WTC11 (cell line): ENCODE results near the gene LRRC47. TPM values are rescaled to one million over a fixed set of nuclear protein-coding genes. Genes with fewer than 3 reads are reported as not detected.

Source experiments
- ATAC-seq: fragments of 200-7000 bp; cut with Tn5 transposase; 2 replicates; pipeline ENCODE4 v1.10.0; 2021; ENCODE audit warnings: mild to moderate bottlenecking, moderate library complexity
- CTCF ChIA-PET: fragments of 300-600 bp; sonication (Branson Sonifier 250); formaldehyde crosslinking; loops from one replicate; lab custom pipeline; 2021; ENCODE audit warnings: antibody characterized with exemption; lab: Charles Lee
- POLR2A ChIA-PET: fragments of 350-600 bp; sonication (Branson Sonifier 250); formaldehyde crosslinking; loops from one replicate; lab custom pipeline; 2021; ENCODE audit warnings: antibody characterized with exemption; lab: Charles Lee
- DNase-seq: peaks from one replicate; pipeline ENCODE4 v3.0.0; 2021; ENCODE audit warnings: low spot score
- H3K27ac Mint-ChIP-seq: 2 replicates; pipeline ENCODE4 v1.8.0; 2021; ENCODE audit warnings: mixed read lengths
- H3K27me3 Mint-ChIP-seq: 2 replicates; pipeline ENCODE4 v1.8.0; 2021; ENCODE audit warnings: low read depth, mild to moderate bottlenecking, moderate library complexity, mixed read lengths
- H3K36me3 Mint-ChIP-seq: 2 replicates; pipeline ENCODE4 v1.8.0; 2021; ENCODE audit warnings: mixed read lengths
- H3K4me1 Mint-ChIP-seq: 2 replicates; pipeline ENCODE4 v1.8.0; 2022; ENCODE audit warnings: mixed read lengths
- H3K4me3 Mint-ChIP-seq: 2 replicates; pipeline ENCODE4 v1.8.0; 2021; ENCODE audit warnings: mild to moderate bottlenecking, moderate library complexity, mixed read lengths
- H3K9me3 Mint-ChIP-seq: 2 replicates; pipeline ENCODE4 v1.8.0; 2021; ENCODE audit warnings: mixed read lengths
- FOXJ3 ChIP-seq: sonication (generic); formaldehyde crosslinking; IDR thresholded peaks from 2 replicates; pipeline ENCODE4 v1.9.0; 2021; ENCODE audit warnings: missing genetic modification reagents, mild to moderate bottlenecking, borderline replicate concordance
- FOXP1 ChIP-seq: sonication (generic); formaldehyde crosslinking; IDR thresholded peaks from 2 replicates; pipeline ENCODE4 v1.8.0; 2022; ENCODE audit warnings: missing genetic modification reagents, mild to moderate bottlenecking, moderate library complexity, borderline replicate concordance
- HMGA2 ChIP-seq: fragments of 250-450 bp; sonication (Bioruptor Pico); IDR thresholded peaks from 2 replicates; pipeline ENCODE4 v1.4.0; 2021; ENCODE audit warnings: mild to moderate bottlenecking, moderate library complexity
- NR2C2 ChIP-seq: sonication (generic); formaldehyde crosslinking; IDR thresholded peaks from 2 replicates; pipeline ENCODE4 v1.8.0; 2022; ENCODE audit warnings: mild to moderate bottlenecking, missing genetic modification reagents
- SMAD3 ChIP-seq: sonication (generic); formaldehyde crosslinking; IDR thresholded peaks from 2 replicates; pipeline ENCODE4 v1.8.0; 2022; ENCODE audit warnings: missing genetic modification reagents, mild to moderate bottlenecking, borderline replicate concordance
- SP1 ChIP-seq: sonication (generic); formaldehyde crosslinking; conservative IDR thresholded peaks from 2 replicates; pipeline ENCODE4 v1.8.1; 2022; ENCODE audit warnings: missing genetic modification reagents
- TP53 ChIP-seq: sonication (generic); formaldehyde crosslinking; IDR thresholded peaks from 2 replicates; pipeline ENCODE4 v1.8.1; 2023; ENCODE audit warnings: mild to moderate bottlenecking, missing genetic modification reagents
- ZNF138 ChIP-seq: sonication (generic); formaldehyde crosslinking; conservative IDR thresholded peaks from 2 replicates; pipeline ENCODE4 v1.8.1; 2022; ENCODE audit warnings: mild to moderate bottlenecking, moderate library complexity, missing genetic modification reagents
- ZNF263 ChIP-seq: sonication (generic); formaldehyde crosslinking; IDR thresholded peaks from 2 replicates; pipeline ENCODE4 v1.8.1; 2022; ENCODE audit warnings: low read depth, mild to moderate bottlenecking, moderate library complexity, missing genetic modification reagents
- ZNF317 ChIP-seq: sonication (generic); formaldehyde crosslinking; IDR thresholded peaks from 2 replicates; pipeline ENCODE4 v1.8.1; 2023; ENCODE audit warnings: low read depth, mild to moderate bottlenecking, moderate library complexity, missing genetic modification reagents, borderline replicate concordance
- ZNF671 ChIP-seq: fragments of 250-450 bp; sonication (Bioruptor Pico); IDR thresholded peaks from 2 replicates; pipeline ENCODE4 v1.8.0; 2021; ENCODE audit warnings: mild to moderate bottlenecking
- total RNA-seq: library from RNA; stranded (reverse); gene quantifications from 3 replicates; pipeline ENCODE4 v1.2.3, GENCODE V29; 2021
- TF ChIP-seq, protein P1 (sequence below): sonication (generic); formaldehyde crosslinking; IDR thresholded peaks from 2 replicates; pipeline ENCODE4 v1.8.1; 2022; ENCODE audit warnings: mild to moderate bottlenecking, moderate library complexity, missing genetic modification reagents
- TF ChIP-seq, protein P2 (sequence below): sonication (generic); formaldehyde crosslinking; IDR thresholded peaks from 2 replicates; pipeline ENCODE4 v1.8.0; 2022; ENCODE audit warnings: mild to moderate bottlenecking, missing genetic modification reagents
- TF ChIP-seq, protein P3 (sequence below): sonication (generic); formaldehyde crosslinking; IDR thresholded peaks from 2 replicates; pipeline ENCODE4 v1.8.1; 2022; ENCODE audit warnings: missing genetic modification reagents, borderline replicate concordance
- TF ChIP-seq, protein P4 (sequence below): sonication (generic); formaldehyde crosslinking; IDR thresholded peaks from 2 replicates; pipeline ENCODE4 v1.8.0; 2023; ENCODE audit warnings: missing genetic modification reagents
- TF ChIP-seq, protein P5 (sequence below): sonication (generic); formaldehyde crosslinking; IDR thresholded peaks from 2 replicates; pipeline ENCODE4 v1.8.1; 2023; ENCODE audit warnings: mild to moderate bottlenecking, moderate library complexity, missing genetic modification reagents
- TF ChIP-seq, protein P6 (sequence below): sonication (generic); formaldehyde crosslinking; IDR thresholded peaks from 2 replicates; pipeline ENCODE4 v1.8.1; 2023; ENCODE audit warnings: mild to moderate bottlenecking, missing genetic modification reagents, moderate library complexity
- TF ChIP-seq, protein P7 (sequence below): sonication (generic); formaldehyde crosslinking; IDR thresholded peaks from 2 replicates; pipeline ENCODE4 v1.8.1; 2022; ENCODE audit warnings: low read depth, missing genetic modification reagents, borderline replicate concordance
- TF ChIP-seq, protein P8 (sequence below): fragments of 250-450 bp; sonication (Bioruptor Pico); conservative IDR thresholded peaks from 2 replicates; pipeline ENCODE4 v1.9.0; 2021; ENCODE audit warnings: mild to moderate bottlenecking

Gene LRRC47
- total RNA-seq, 1 experiment from 2014 or later: 92.4 TPM

DNA sequence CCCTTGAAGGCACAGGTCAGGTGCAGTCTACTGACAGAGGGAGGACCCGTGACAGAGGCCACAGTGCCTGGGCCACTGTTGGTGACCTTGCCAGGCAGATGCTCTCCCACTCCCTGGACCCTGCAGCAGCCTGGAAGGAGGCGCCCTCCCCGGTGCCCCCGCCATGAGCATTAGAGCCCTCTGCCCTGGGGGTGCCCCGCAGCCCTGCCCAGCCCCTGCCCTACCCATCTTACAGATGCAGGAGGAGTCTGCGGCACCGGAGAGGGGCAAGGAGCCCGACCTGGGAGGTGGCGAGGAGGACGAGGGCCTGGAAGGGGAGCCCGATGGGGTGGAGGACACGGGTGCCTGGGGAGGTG lies 33.4 kb downstream of the LRRC47 start:
- Mint-ChIP-seq H3K4me1 (0 out of 2 replicates have a peak, but pooled peaks cover 8% of the 10 kb centered on the region), H3K27ac (no peak overlapping the region), H3K36me3 (peaks cover 5% of the 10 kb centered on the region; the same call in 1 of the 2 replicates), H3K4me3 (no peak overlapping the region), H3K9me3 (peaks cover 28% of the 10 kb centered on the region), H3K27me3 (peaks cover 38% of the 10 kb centered on the region)
- POLR2A ChIA-PET: no interaction called here
- no peak for DNase-seq
- CTCF ChIA-PET: interaction anchor here (1.1 to 1.4 kb wide), 2 partner anchors 9 to 36 kb away, joined by 3 to 4 read pairs; no protein-coding TSS in a partner anchor
- TF ChIP-seq NR2C2 (CRISPR knock-in tag): no peak
- TF ChIP-seq, protein P1, sequence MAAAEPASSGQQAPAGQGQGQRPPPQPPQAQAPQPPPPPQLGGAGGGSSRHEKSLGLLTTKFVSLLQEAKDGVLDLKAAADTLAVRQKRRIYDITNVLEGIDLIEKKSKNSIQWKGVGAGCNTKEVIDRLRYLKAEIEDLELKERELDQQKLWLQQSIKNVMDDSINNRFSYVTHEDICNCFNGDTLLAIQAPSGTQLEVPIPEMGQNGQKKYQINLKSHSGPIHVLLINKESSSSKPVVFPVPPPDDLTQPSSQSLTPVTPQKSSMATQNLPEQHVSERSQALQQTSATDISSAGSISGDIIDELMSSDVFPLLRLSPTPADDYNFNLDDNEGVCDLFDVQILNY: no peak
- TF ChIP-seq, protein P2, sequence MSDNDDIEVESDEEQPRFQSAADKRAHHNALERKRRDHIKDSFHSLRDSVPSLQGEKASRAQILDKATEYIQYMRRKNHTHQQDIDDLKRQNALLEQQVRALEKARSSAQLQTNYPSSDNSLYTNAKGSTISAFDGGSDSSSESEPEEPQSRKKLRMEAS (CRISPR knock-in tag): no peak
- TF ChIP-seq, protein P3, sequence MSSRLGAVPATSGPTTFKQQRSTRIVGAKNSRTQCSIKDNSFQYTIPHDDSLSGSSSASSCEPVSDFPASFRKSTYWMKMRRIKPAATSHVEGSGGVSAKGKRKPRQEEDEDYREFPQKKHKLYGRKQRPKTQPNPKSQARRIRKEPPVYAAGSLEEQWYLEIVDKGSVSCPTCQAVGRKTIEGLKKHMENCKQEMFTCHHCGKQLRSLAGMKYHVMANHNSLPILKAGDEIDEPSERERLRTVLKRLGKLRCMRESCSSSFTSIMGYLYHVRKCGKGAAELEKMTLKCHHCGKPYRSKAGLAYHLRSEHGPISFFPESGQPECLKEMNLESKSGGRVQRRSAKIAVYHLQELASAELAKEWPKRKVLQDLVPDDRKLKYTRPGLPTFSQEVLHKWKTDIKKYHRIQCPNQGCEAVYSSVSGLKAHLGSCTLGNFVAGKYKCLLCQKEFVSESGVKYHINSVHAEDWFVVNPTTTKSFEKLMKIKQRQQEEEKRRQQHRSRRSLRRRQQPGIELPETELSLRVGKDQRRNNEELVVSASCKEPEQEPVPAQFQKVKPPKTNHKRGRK (CRISPR knock-in tag): no peak
- no peak for TF ChIP-seq ZNF317 (CRISPR knock-in tag)
- no peak for TF ChIP-seq ZNF263 (CRISPR knock-in tag)
- ATAC-seq: no peak

DNA sequence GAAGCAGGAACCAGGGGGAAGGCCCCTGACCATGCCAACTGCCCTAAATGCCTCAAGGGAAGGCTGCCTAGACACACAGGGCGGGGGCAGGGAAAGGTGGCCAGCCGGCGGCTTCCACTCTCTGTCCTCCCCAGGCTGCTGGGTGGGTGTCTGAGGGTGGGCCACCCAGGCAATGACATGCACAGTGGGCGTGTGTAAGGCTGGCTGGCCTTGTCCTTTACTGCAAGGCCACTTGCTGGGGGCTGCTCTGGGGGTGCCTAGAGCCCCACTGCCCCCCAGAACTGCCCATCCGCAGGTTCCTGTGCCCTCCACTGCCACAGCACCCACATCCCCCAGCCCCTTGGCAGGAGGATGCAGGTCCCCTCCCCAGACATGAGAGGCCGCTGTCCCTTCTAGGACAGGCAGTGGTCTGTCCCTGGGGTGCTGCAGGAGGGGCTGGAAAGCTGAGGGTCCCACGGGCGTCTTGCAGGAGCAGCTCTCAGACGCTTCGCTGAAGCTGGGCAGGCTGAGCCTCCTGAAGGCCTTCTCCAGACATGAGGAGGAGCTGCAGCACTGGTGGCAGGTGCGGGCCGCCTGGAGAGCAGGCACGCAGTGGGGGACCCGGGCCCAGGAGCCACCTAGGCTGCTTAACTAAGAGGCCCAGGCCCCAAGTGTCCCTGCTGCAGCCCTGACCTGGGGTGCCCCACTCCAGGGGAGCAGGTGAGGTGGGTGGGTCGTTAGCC lies 34.0 kb downstream of the LRRC47 start:
- CTCF ChIA-PET: interaction anchor here (1.4 kb wide), 1 partner anchor 9 kb away, joined by 3 read pairs; no protein-coding TSS in a partner anchor
- Mint-ChIP-seq H3K27ac (no peak overlapping the region), H3K4me1 (0 out of 2 replicates have a peak, but pooled peaks cover 3% of the 10 kb centered on the region), H3K9me3 (peaks cover 23% of the 10 kb centered on the region), H3K27me3 (peaks cover 35% of the 10 kb centered on the region), H3K36me3 (peaks cover 3% of the 10 kb centered on the region; the same call in 1 of the 2 replicates), H3K4me3 (no peak overlapping the region)
- DNase-seq (no peak), ATAC-seq (no peak)
- TF ChIP-seq ZNF317 (CRISPR knock-in tag) (no peak), FOXJ3 (CRISPR knock-in tag) (no peak), TP53 (no peak)
- TF ChIP-seq, protein P4, sequence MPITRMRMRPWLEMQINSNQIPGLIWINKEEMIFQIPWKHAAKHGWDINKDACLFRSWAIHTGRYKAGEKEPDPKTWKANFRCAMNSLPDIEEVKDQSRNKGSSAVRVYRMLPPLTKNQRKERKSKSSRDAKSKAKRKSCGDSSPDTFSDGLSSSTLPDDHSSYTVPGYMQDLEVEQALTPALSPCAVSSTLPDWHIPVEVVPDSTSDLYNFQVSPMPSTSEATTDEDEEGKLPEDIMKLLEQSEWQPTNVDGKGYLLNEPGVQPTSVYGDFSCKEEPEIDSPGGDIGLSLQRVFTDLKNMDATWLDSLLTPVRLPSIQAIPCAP: no peak
- TF ChIP-seq, protein P5, sequence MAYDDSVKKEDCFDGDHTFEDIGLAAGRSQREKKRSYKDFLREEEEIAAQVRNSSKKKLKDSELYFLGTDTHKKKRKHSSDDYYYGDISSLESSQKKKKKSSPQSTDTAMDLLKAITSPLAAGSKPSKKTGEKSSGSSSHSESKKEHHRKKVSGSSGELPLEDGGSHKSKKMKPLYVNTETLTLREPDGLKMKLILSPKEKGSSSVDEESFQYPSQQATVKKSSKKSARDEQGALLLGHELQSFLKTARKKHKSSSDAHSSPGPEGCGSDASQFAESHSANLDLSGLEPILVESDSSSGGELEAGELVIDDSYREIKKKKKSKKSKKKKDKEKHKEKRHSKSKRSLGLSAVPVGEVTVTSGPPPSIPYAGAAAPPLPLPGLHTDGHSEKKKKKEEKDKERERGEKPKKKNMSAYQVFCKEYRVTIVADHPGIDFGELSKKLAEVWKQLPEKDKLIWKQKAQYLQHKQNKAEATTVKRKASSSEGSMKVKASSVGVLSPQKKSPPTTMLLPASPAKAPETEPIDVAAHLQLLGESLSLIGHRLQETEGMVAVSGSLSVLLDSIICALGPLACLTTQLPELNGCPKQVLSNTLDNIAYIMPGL (CRISPR knock-in tag): no peak
- POLR2A ChIA-PET: no interaction called here

DNA sequence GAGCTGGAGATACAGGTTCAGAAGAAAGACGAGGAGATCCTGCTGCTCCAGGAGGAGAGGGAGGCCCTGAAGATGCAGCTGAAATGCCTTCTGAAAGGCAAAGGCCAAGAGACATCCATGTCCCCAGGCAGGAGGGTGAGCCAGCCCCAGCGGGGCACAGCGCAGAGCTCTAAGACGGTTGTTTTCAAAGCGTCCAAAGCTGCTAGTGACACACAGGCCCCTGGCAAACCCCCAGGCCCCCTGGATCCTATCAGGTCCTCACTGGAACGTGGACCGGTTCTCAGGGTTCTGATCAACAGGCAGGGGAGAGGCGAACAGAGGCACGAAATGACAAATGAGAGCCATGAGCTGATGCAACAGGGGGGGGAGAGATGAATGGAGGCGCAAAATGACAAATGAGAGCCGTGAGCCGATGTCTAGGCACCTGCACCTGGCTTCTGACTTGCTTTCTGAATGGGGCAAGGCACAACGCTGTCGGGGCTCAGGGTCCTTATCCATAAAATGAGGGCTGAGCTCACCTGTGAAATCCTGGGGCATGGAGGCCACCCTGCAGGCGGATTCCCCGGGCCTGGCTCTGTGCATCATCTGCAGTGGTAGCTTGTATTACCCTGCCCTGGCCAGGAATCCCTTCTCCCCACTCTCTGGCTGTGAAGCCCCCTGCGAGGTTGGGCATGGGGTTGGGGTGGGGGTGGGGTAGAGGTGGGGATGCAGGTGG lies 34.8 kb downstream of the LRRC47 start:
- ATAC-seq (no peak), DNase-seq (no peak)
- ChIA-PET CTCF (interaction anchor here (0.9 to 1.0 kb wide), 2 partner anchors 12 to 66 kb away, joined by 3 to 4 read pairs; no protein-coding TSS in a partner anchor), POLR2A (no interaction called here)
- H3K4me3 Mint-ChIP-seq: no peak overlapping the region
- TF ChIP-seq FOXP1 (CRISPR knock-in tag) (no peak), SMAD3 (CRISPR knock-in tag) (no peak), SP1 (no peak), HMGA2 (no peak), ZNF138 (CRISPR knock-in tag) (no peak), ZNF671 (no peak)
- TF ChIP-seq, protein P6, sequence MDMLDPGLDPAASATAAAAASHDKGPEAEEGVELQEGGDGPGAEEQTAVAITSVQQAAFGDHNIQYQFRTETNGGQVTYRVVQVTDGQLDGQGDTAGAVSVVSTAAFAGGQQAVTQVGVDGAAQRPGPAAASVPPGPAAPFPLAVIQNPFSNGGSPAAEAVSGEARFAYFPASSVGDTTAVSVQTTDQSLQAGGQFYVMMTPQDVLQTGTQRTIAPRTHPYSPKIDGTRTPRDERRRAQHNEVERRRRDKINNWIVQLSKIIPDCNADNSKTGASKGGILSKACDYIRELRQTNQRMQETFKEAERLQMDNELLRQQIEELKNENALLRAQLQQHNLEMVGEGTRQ (CRISPR knock-in tag): no peak
- TF ChIP-seq, protein P7, sequence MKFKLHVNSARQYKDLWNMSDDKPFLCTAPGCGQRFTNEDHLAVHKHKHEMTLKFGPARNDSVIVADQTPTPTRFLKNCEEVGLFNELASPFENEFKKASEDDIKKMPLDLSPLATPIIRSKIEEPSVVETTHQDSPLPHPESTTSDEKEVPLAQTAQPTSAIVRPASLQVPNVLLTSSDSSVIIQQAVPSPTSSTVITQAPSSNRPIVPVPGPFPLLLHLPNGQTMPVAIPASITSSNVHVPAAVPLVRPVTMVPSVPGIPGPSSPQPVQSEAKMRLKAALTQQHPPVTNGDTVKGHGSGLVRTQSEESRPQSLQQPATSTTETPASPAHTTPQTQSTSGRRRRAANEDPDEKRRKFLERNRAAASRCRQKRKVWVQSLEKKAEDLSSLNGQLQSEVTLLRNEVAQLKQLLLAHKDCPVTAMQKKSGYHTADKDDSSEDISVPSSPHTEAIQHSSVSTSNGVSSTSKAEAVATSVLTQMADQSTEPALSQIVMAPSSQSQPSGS: no peak
- TF ChIP-seq, protein P8, sequence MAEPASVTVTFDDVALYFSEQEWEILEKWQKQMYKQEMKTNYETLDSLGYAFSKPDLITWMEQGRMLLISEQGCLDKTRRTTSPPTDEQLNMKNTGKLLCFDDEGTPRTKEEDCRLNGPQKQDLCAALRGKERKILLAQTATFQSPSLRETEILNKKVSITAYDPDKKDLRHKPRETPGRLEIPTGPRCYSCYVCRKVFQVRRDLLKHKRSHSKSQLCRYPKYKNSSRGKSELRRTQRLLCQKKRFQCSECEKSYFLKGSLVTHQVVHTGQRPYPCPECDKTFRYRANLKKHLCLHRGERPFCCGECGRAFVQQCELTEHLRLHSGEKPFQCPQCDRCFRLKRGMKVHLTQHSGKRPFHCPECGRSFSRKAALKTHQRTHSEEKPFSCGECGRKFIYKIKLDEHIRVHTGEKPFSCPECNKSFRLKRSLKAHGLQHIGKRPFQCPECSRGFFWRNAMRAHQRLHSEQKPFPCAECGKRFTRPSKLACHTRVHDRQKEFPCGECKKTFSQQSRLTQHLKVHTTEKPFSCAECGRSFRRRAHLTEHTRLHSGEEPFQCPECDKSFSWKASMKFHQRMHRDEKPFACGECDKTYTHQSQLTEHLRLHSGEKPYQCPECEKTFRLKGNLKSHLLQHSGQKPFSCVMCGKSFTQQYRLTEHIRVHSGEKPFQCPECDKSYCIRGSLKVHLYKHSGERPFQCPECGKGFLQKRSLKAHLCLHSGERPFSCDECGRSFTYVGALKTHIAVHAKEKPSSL (CRISPR knock-in tag): no peak
- no peaks in the 10 kb centered on the region for H3K4me1 Mint-ChIP-seq
- no peak overlapping the region for H3K27ac Mint-ChIP-seq
- peaks cover 3% of the 10 kb centered on the region; the same call in 1 of the 2 replicates for H3K36me3 Mint-ChIP-seq
- H3K9me3 Mint-ChIP-seq: peaks cover 19% of the 10 kb centered on the region
- peaks cover 29% of the 10 kb centered on the region for H3K27me3 Mint-ChIP-seq
